Stomach (tissue), 9 donors: Measurements from ENCODE around the gene RAB17. TPM values are rescaled to one million over a fixed set of nuclear protein-coding genes. Genes with fewer than 3 reads are reported as not detected.

Experiments
- DNase-seq, 2 donors: peaks; one replicate each; pipeline versions ENCODE4 v3.0.0 to v3.0.0-alpha.2; 2013 to 2019
- H3K27ac ChIP-seq, 5 donors: fragments of 200-600 bp in 4 of 5; sonication (generic) in 4 of 5; one replicate each; pipeline ENCODE4 v1.5.1; 2013 to 2019; ENCODE audit warnings: mild to moderate bottlenecking in 1 of 5, moderate library complexity in 1 of 5
- H3K27me3 ChIP-seq, 3 donors: fragments of 200-600 bp; sonication (generic); one replicate each; pipeline ENCODE4 v1.5.1; 2017 to 2019; ENCODE audit warnings: mixed run types in 1 of 3
- H3K36me3 ChIP-seq, 4 donors: fragments of 200-600 bp; sonication (generic); 1 replicate in 3 of 4; 2 replicates in 1 of 4; pipeline ENCODE4 v1.5.1; 2016 to 2019
- H3K4me1 ChIP-seq, 4 donors: fragments of 200-600 bp; sonication (generic); one replicate each; pipeline ENCODE4 v1.5.1; 2016 to 2019
- H3K4me3 ChIP-seq, 4 donors: fragments of 200-600 bp; sonication (generic) in 3 of 4; one replicate each; pipeline ENCODE4 v1.5.1; 2016 to 2019; ENCODE audit warnings: mild to moderate bottlenecking in 1 of 4
- H3K9me3 ChIP-seq, 4 donors: fragments of 200-600 bp; sonication (generic); one replicate each; pipeline ENCODE4 v1.5.1; 2016 to 2019
- CTCF ChIP-seq, 7 experiments: fragments of 450-650 bp in 4 of 7; fragments of 200-600 bp in 3 of 7; sonication (generic) in 3 of 7; IDR thresholded peaks; one replicate each; pipeline ENCODE4 v1.5.1; 2016 to 2019; ENCODE audit warnings: antibody characterized with exemption in 7 of 7, control low read depth in 2 of 7, mild to moderate bottlenecking in 1 of 7
- EP300 ChIP-seq: sonication (generic); formaldehyde crosslinking; IDR thresholded peaks from one replicate; pipeline ENCODE4 v1.6.1; 2017; ENCODE audit warnings: antibody characterized with exemption
- POLR2A ChIP-seq, 4 donors: fragments of 450-650 bp; IDR thresholded peaks; one replicate each; pipeline ENCODE4 v1.6.1; 2016; ENCODE audit warnings: antibody characterized with exemption in 4 of 4, control low read depth in 2 of 4, mild to moderate bottlenecking in 1 of 4, moderate library complexity in 1 of 4
- POLR2AphosphoS5 ChIP-seq, 3 donors: sonication (generic); formaldehyde crosslinking; IDR thresholded peaks; one replicate each; pipeline ENCODE4 v1.6.1; 2016; ENCODE audit warnings: antibody characterized with exemption in 3 of 3
- WGBS, 5 donors: extraction: QIAGEN DNeasy Blood & Tissue Kit in 3 of 5; methylation state at CpG; one replicate each; pipeline versions ENCODE4 v1.1.5 to v1.1.7; 2013 to 2018; 5-methylcytosine and 5-hydroxymethylcytosine counted together
- intact Hi-C: fragments of 100-400 bp; cut with DNase I; formaldehyde crosslinking; loops from one replicate; pipeline ENCODE4 v1.15.1; 2023; ENCODE audit warnings: low total_unique reads
- polyA plus RNA-seq, 3 donors: library from polyadenylated mRNA; stranded (reverse); fragments of 200-250 nt; gene quantifications; one replicate each; pipeline ENCODE4 v1.2.3, GENCODE V29; 2013
- total RNA-seq, 5 donors: library from RNA; depleted of rRNA; stranded (reverse); fragments of >200 nt; gene quantifications; one replicate each; pipeline versions ENCODE4 v1.1.0 to v1.2.3, GENCODE V29; 2014 to 2016
- donor health status: healthy with polysubstance abuse.
- donor health status: Bipolar disorder and iron deficiency.
- donor health status: healthy.

RAB17 gene
- total and polyA plus RNA-seq, 8 donors, result 8.8 to 187 (median 50.8) TPM

DNA sequence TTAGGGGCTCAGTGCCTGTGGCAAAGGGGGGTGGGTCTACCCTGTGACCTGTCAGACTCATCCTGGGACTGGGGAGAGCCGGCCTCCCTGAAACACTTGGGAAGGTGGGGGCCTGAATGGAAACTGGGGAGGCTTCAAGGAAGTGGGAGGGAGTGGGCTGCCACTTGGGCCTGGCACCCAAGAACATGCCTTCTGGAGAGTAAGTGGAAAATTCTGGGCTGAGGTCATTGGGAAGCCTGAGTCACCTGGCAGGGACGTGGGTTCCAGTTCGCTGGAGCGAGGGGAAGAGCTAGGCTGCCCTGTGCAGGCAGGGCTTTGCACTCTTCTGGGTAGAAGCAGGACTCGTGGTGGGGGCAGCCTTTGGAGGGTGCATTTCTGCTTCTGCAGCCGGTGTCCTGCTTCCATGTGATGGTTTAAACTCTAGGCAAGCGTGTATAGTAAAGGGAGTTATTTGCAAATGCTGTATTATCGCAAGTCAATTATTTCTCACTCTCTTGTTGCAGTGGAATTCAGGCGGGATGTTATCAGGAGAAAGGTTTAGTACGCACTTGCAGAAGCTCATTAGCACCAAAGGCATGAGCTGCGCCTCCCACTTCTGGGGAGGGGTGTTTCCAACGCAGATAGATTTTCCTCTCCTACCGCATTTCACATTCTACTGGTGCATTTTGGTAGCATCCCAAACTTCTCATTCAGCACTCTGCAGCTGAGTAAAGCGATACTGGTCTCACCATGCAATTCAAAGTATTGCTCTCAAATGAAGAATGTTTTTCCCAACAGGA is 40.7 kb upstream of the RAB17 start:
- DNase-seq, result no peak
- Histone ChIP-seq H3K27me3 (peaks cover 0 to 16% (median 0%) of the 10 kb centered on the region in 3 donors), H3K4me3 (no peak overlapping the region), H3K36me3 (peaks cover 0 to 8% (median 4%) of the 10 kb centered on the region in 4 donors), H3K4me1 (peaks cover 27 to 53% (median 39%) of the 10 kb centered on the region in 4 donors), H3K27ac (no peak overlapping the region), H3K9me3 (peaks cover 0 to 6% (median 0%) of the 10 kb centered on the region in 4 donors)
- intact Hi-C loops, result no loop called here
- WGBS, 5 donors, result 70 to 84% (median 81%) methylated on average over 14 of the region's 14 CpGs
- TF ChIP-seq POLR2A (IDR thresholded peaks at IDR 0.05) (no peak), POLR2AphosphoS5 (IDR thresholded peaks at IDR 0.05) (no peak), EP300 (no peak), CTCF (IDR thresholded peaks at IDR 0.05) (no peak)

DNA sequence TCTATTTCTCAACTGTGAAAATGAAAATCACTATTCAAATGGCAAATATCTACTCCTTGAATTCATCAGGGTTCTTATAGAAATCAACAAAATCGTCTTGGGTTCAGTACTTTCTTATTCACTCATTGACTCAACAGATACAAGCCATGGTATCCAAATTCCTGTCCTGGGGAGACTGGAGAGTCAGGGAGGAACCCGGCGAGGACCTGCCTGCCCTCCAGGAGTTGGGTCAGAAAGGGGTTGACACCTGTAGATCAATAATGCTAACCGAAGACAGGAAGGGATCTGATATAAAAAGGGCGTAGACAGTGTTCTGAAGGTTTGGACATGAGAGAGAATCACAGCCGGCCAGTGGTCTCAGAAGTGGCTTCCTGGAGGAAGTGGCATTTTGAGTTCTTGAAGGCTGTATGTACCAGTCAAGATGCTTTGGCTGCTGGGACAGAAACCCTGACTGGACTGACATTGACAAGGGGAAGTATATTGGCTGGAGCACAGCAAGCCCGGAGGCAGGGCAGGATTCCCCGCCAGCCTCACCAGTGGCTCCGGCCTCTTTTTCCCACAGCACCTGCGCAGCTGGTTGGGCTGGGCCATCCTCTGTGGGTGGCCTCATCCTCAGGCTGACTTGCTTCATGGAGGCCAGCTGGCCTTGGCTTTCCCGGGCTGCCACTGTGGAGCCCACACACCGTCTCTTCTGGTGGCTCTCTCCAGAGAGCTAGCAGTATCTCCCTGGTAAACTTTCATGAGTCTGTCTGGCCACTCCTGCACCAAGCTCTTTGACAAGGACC is 39.9 kb upstream of the RAB17 start:
- Histone ChIP-seq H3K27me3 (peaks cover 0 to 16% (median 0%) of the 10 kb centered on the region in 3 donors), H3K4me3 (no peak overlapping the region), H3K27ac (peak overlapping the region in 1 of 5 donors; percentile 22), H3K4me1 (peaks cover 30 to 61% (median 39%) of the 10 kb centered on the region in 4 donors), H3K36me3 (peaks cover 0 to 8% (median 4%) of the 10 kb centered on the region in 4 donors), H3K9me3 (peaks cover 0 to 6% (median 0%) of the 10 kb centered on the region in 4 donors)
- TF ChIP-seq EP300, result no peak
- TF ChIP-seq CTCF (IDR thresholded peaks at IDR 0.05), result no peak
- TF ChIP-seq POLR2A (IDR thresholded peaks at IDR 0.05), result no peak
- WGBS, 5 donors, result 72 to 96% (median 87%) methylated on average over 8 to 12 of the region's 12 CpGs
- intact Hi-C loops, result no loop called here
- no peak for DNase-seq

DNA sequence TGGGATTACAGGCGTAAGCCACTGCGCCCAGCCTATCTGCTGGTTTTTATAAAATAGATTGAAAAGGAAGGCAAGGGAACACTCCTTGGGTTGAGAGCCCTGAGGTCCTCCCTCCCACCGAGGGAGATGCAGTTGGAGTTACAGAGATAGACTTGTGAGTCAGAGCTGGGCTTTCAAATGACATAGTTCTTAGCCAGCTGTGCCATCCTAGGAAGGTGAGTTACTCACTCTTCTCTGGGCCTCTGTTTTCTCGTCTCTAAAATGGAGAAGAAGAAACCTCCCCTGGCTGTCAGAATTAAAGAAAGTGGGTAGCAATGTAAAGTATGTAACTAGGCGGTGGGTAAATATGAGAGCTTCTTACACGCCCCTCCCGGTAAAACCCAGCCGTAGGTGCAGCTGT is 39.2 kb upstream of the RAB17 start:
- DNase-seq, result no peak
- 51 to 89% (median 70%) methylated on average over 8 of the region's 8 CpGs for WGBS, 5 donors
- peaks cover 0 to 16% (median 0%) of the 10 kb centered on the region in 3 donors for H3K27me3 ChIP-seq
- intact Hi-C loops, result no loop called here
- TF ChIP-seq CTCF (IDR thresholded peaks at IDR 0.05) (no peak), POLR2A (IDR thresholded peaks at IDR 0.05) (no peak), POLR2AphosphoS5 (IDR thresholded peaks at IDR 0.05) (no peak), EP300 (no peak)
- H3K36me3 ChIP-seq, result peaks cover 0 to 8% (median 4%) of the 10 kb centered on the region in 4 donors
- no peak overlapping the region for H3K4me3 ChIP-seq
- peaks cover 0 to 4% (median 0%) of the 10 kb centered on the region in 4 donors for H3K9me3 ChIP-seq
- peaks cover 30 to 61% (median 39%) of the 10 kb centered on the region in 4 donors for H3K4me1 ChIP-seq
- H3K27ac ChIP-seq, result no peak overlapping the region

DNA sequence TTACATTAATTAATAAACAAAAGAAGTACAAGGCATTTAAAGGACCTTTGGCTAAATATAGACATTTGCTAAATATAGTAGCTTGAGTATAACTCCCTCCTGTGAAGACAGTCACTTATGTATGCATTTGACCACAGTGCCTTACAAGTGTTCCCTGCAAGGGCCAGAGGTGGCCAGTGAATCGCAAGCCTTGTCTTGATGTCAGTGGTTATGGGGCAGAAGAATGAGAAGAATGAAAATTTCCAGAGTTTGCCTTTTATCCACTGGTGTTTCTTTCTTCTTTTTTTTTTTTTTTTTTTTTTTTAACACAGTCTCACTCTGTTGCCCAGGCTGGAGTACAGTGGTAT is 38.6 kb upstream of the RAB17 start:
- TF ChIP-seq POLR2AphosphoS5 (IDR thresholded peaks at IDR 0.05) (no peak), EP300 (no peak), CTCF (IDR thresholded peaks at IDR 0.05) (no peak), POLR2A (IDR thresholded peaks at IDR 0.05) (no peak)
- peaks cover 0 to 16% (median 0%) of the 10 kb centered on the region in 3 donors for H3K27me3 ChIP-seq

More for the DNA sequence above, 38.6 kb upstream of the RAB17 start:
- Histone ChIP-seq H3K9me3 (no peaks in the 10 kb centered on the region), H3K4me3 (no peak overlapping the region), H3K27ac (peak overlapping the region in 2 of 5 donors; percentile 18 to 90), H3K36me3 (peaks cover 0 to 8% (median 4%) of the 10 kb centered on the region in 4 donors), H3K4me1 (peaks cover 30 to 61% (median 39%) of the 10 kb centered on the region in 4 donors)
- intact Hi-C loops, result no loop called here
- DNase-seq, result no peak
- 72 to 96% (median 88%) methylated on average over 1 of the region's 1 CpG for WGBS, 5 donors
